Common myeloid progenitor, CD34-positive (primary cell): ENCODE data around the gene CSNK1A1L.

Experiments
- CTCF ChIA-PET: fragments of 350-600 bp; sonication (Branson Sonifier 250); formaldehyde crosslinking; loops from one replicate; lab custom pipeline; 2021; ENCODE audit warnings: antibody characterized with exemption; lab: Charles Lee
- POLR2A ChIA-PET: fragments of 350-600 bp; sonication (Branson Sonifier 250); formaldehyde crosslinking; loops from one replicate; lab custom pipeline; 2021; ENCODE audit warnings: antibody characterized with exemption; lab: Charles Lee
- DNase-seq, 3 donors: peaks; one replicate each; pipeline versions ENCODE4 v3.0.0 to v3.0.0-alpha.2; 2013
- H3K27ac ChIP-seq, 2 experiments: 1 replicate in 1 of 2; 2 replicates in 1 of 2; pipeline ENCODE4 v1.7.0; 2013; ENCODE audit warnings: inconsistent platforms in 2 of 2, low read length in 2 of 2, mild to moderate bottlenecking in 2 of 2, low read depth in 1 of 2, moderate library complexity in 1 of 2; ENCODE audit not compliant: severe bottlenecking in 2 of 2, insufficient read depth in 1 of 2, poor library complexity in 1 of 2
- H3K27me3 ChIP-seq, 5 experiments: replicated peaks in 2 of 5; 1 replicate in 3 of 5; 2 replicates in 2 of 5; pipeline versions ENCODE4 v1.6.1 to v1.7.0; 2013; ENCODE audit warnings: low read length in 4 of 5, mild to moderate bottlenecking in 2 of 5, moderate library complexity in 2 of 5, inconsistent platforms in 1 of 5; ENCODE audit not compliant: insufficient read depth in 5 of 5, control insufficient read depth in 4 of 5
- H3K36me3 ChIP-seq, 4 experiments: 1 replicate in 2 of 4; 2 replicates in 2 of 4; pipeline versions ENCODE4 v1.6.1 to v1.7.0; 2013; ENCODE audit warnings: low read length in 3 of 4, control low read depth in 1 of 4, mild to moderate bottlenecking in 1 of 4; ENCODE audit not compliant: control insufficient read depth in 4 of 4, insufficient read depth in 4 of 4
- H3K4me1 ChIP-seq, 4 experiments: 1 replicate in 3 of 4; 2 replicates in 1 of 4; pipeline versions ENCODE4 v1.6.1 to v1.7.1; 2013; ENCODE audit warnings: low read length in 3 of 4, mild to moderate bottlenecking in 3 of 4, control low read depth in 1 of 4, inconsistent platforms in 1 of 4, moderate library complexity in 1 of 4; ENCODE audit not compliant: control insufficient read depth in 4 of 4, insufficient read depth in 4 of 4; ENCODE audit errors: control extremely low read depth in 1 of 4
- H3K4me3 ChIP-seq, 7 experiments: 1 replicate in 4 of 7; 2 replicates in 3 of 7; pipeline versions ENCODE4 v1.5.1 to v1.7.0; 2013; ENCODE audit warnings: mild to moderate bottlenecking in 7 of 7, low read length in 6 of 7, moderate library complexity in 6 of 7, inconsistent platforms in 2 of 7, low read depth in 2 of 7, control low read depth in 1 of 7; ENCODE audit not compliant: insufficient read depth in 4 of 7, control insufficient read depth in 1 of 7; ENCODE audit errors: extremely low read depth in 1 of 7
- H3K9me3 ChIP-seq, 5 experiments: 1 replicate in 4 of 5; 2 replicates in 1 of 5; pipeline versions ENCODE4 v1.6.1 to v1.7.1; 2013; ENCODE audit warnings: low read length in 4 of 5, mild to moderate bottlenecking in 2 of 5, inconsistent platforms in 1 of 5, low read depth in 1 of 5, moderate library complexity in 1 of 5; ENCODE audit not compliant: control insufficient read depth in 4 of 5, insufficient read depth in 2 of 5; ENCODE audit errors: control extremely low read depth in 1 of 5
- WGBS: methylation state at CpG from one replicate; pipeline ENCODE4 v1.1.5; 2013; ENCODE audit not compliant: insufficient coverage; 5-methylcytosine and 5-hydroxymethylcytosine counted together

Gene CSNK1A1L

GRCh38 chr13:37109051-37109678, 3.7 kb upstream of the CSNK1A1L start:
- peak in 2 of 3 donors; percentile 5 for DNase-seq
- peaks cover 0 to 3% (median 0%) of the 10 kb centered on the region in 5 experiments for H3K27me3 ChIP-seq

GRCh38 chr13:37107868-37108267, 2.4 kb upstream of the CSNK1A1L start:
- no CpG with 5 or more reads among the region's 1 CpG for WGBS
- Histone ChIP-seq H3K27ac (no peak overlapping the region), H3K9me3 (no peaks in the 10 kb centered on the region), H3K36me3 (no peaks in the 10 kb centered on the region), H3K27me3 (peaks cover 0 to 4% (median 0%) of the 10 kb centered on the region in 5 experiments), H3K4me1 (no peaks in the 10 kb centered on the region), H3K4me3 (no peak overlapping the region)
- ChIA-PET POLR2A (no interaction called here), CTCF (no interaction called here)
- no peak for DNase-seq

More at GRCh38 chr13:37109051-37109678, 3.7 kb upstream of the CSNK1A1L start:
- no peaks in the 10 kb centered on the region for H3K4me1 ChIP-seq
- H3K9me3 ChIP-seq: no peaks in the 10 kb centered on the region
- CTCF ChIA-PET: interaction anchor here (1.3 kb wide), 1 partner anchor 12 kb away, joined by 3 read pairs; no protein-coding TSS in a partner anchor
- no peak overlapping the region for H3K27ac ChIP-seq
- no peaks in the 10 kb centered on the region for H3K36me3 ChIP-seq
- POLR2A ChIA-PET: no interaction called here
- WGBS: no CpG with 5 or more reads among the region's 1 CpG
- no peak overlapping the region for H3K4me3 ChIP-seq

GRCh38 chr13:37107456-37107855, 2.0 kb upstream of the CSNK1A1L start:
- Histone ChIP-seq H3K4me1 (no peaks in the 10 kb centered on the region), H3K36me3 (no peaks in the 10 kb centered on the region), H3K9me3 (no peaks in the 10 kb centered on the region), H3K27me3 (peaks cover 0 to 4% (median 0%) of the 10 kb centered on the region in 5 experiments), H3K27ac (no peak overlapping the region), H3K4me3 (no peak overlapping the region)
- ChIA-PET POLR2A (no interaction called here), CTCF (no interaction called here)
- no peak for DNase-seq
- 96% methylated on average over 4 of the region's 4 CpGs for WGBS

GRCh38 chr13:37106642-37107041, 1.2 kb upstream of the CSNK1A1L start:
- 92% methylated on average over 2 of the region's 2 CpGs for WGBS
- CTCF ChIA-PET: no interaction called here
- POLR2A ChIA-PET: no interaction called here
- Histone ChIP-seq H3K4me3 (no peak overlapping the region), H3K9me3 (no peaks in the 10 kb centered on the region), H3K4me1 (no peaks in the 10 kb centered on the region), H3K36me3 (no peaks in the 10 kb centered on the region), H3K27ac (no peak overlapping the region), H3K27me3 (peaks cover 0 to 4% (median 0%) of the 10 kb centered on the region in 5 experiments)
- DNase-seq: no peak

GRCh38 chr13:37102896-37103295, 2.6 kb downstream of the CSNK1A1L start:
- H3K36me3 ChIP-seq: no peaks in the 10 kb centered on the region
- H3K9me3 ChIP-seq: no peaks in the 10 kb centered on the region
- 77% methylated on average over 3 of the region's 4 CpGs for WGBS
- H3K4me3 ChIP-seq: no peak overlapping the region
- no peak for DNase-seq
- H3K27ac ChIP-seq: no peak overlapping the region
- no peaks in the 10 kb centered on the region for H3K4me1 ChIP-seq
- ChIA-PET POLR2A (no interaction called here), CTCF (interaction anchor here (0.6 kb wide), 1 partner anchor 725 kb away, joined by 3 read pairs; no protein-coding TSS in a partner anchor)
- peaks cover 0 to 7% (median 0%) of the 10 kb centered on the region in 5 experiments for H3K27me3 ChIP-seq

DNA sequence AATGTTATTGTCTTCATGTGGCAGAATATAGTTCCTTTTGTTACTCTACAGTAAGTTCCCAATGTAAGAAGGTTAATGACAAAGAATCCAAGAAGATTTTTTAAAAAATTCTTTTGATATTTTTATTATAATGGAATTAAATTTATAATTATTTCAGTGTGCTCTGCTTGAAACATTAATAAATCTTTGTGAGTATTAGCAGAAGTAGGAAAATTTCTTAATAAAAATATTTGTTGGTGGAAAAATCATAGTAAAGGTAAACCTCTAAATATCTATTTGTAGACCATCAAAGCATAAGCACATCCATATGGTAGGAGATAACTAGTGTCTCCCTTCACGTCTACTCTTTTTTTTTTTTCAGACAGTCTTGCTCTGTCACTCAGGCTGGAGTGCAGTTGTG, 4.3 kb downstream of the CSNK1A1L start:
- WGBS: 83% methylated on average over 1 of the region's 1 CpG
- no peak overlapping the region for H3K27ac ChIP-seq

DNA sequence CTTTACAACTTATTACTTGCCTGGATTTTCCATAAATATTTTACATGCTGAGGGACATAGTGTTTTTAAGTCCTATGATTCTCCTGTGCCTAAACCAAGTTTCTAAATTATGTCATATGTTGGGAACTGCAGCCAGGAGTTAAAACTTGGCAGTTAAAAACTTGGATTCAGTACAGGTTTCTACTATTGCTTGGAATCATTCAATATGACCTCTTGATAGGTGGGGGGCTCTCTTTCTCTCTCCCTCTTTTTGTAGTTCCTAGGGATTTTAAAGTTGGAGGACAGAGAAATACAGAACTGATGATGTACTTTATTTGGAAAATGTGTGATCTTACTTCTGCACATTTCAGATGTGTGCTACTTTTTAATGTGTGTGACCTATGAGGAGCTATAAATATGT, 4.7 kb downstream of the CSNK1A1L start:
- no peak for DNase-seq
- ChIA-PET CTCF (interaction anchor here (1.6 kb wide), 1 partner anchor 10 kb away, joined by 3 read pairs; no protein-coding TSS in a partner anchor), POLR2A (no interaction called here)
- Histone ChIP-seq H3K4me1 (no peaks in the 10 kb centered on the region), H3K36me3 (no peaks in the 10 kb centered on the region), H3K27me3 (peaks cover 0 to 7% (median 0%) of the 10 kb centered on the region in 5 experiments), H3K4me3 (no peak overlapping the region), H3K9me3 (no peaks in the 10 kb centered on the region), H3K27ac (no peak overlapping the region)

More for the DNA sequence above, 4.3 kb downstream of the CSNK1A1L start:
- Histone ChIP-seq H3K4me1 (no peaks in the 10 kb centered on the region), H3K27me3 (peaks cover 0 to 7% (median 0%) of the 10 kb centered on the region in 5 experiments), H3K36me3 (no peaks in the 10 kb centered on the region), H3K9me3 (no peaks in the 10 kb centered on the region), H3K4me3 (no peak overlapping the region)
- CTCF ChIA-PET: interaction anchor here (0.6 to 1.6 kb wide), 2 partner anchors 10 to 639 kb away, joined by 3 read pairs; no protein-coding TSS in a partner anchor
- no peak for DNase-seq
- POLR2A ChIA-PET: no interaction called here
